ENCODE results near the gene KCNT1. TPM values are rescaled to one million over a fixed set of nuclear protein-coding genes. Genes with fewer than 3 reads are reported as not detected.

Gene KCNT1
- total and polyA plus RNA-seq, 10 of the 15 experiments (the other 5 are each of a cell fraction or from before 2014, with no cell fraction given) = not detected

- DNase-seq (ENCODE audit: low read depth, low spot score) = no peak
- CTCF ChIA-PET = no interaction called here
These were observed 9.6 kb upstream of the KCNT1 start for GRCh38 chr9:135692410-135692809.

GRCh38 chr9:135693265-135693664, 8.7 kb upstream of the KCNT1 start:
- Histone ChIP-seq H3K79me2 (ENCODE audit: control insufficient read depth, insufficient read depth, low read length) (no peaks in the 10 kb centered on the region), H3K27me3 (replicated peaks in 1 of 2; ENCODE audit: control insufficient read depth in 2 of 2, insufficient read depth in 2 of 2, low read length in 1 of 2) (no peaks in the 10 kb centered on the region; a peak in 2 of 4 replicates), H3K9me3 (replicated peaks; ENCODE audit: control insufficient read depth, insufficient read depth, low read length) (no peaks in the 10 kb centered on the region), H3K4me1 (ENCODE audit: control insufficient read depth, insufficient read depth, low read length) (no peaks in the 10 kb centered on the region), H2AFZ (ENCODE audit: control insufficient read depth, low read depth, low read length) (no peak overlapping the region), H3K27ac (ENCODE audit: control insufficient read depth, insufficient read depth) (no peak overlapping the region), H3K36me3 (ENCODE audit: control insufficient read depth in 2 of 2, insufficient read depth in 2 of 2, low read length in 1 of 2) (no peaks in the 10 kb centered on the region), H3K4me2 (ENCODE audit: control insufficient read depth, insufficient read depth) (no peak overlapping the region), H3K4me3 (no peak overlapping the region), H4K20me1 (ENCODE audit: control insufficient read depth, insufficient read depth) (no peaks in the 10 kb centered on the region), H3K9ac (ENCODE audit: control insufficient read depth, insufficient read depth, low read length) (no peak overlapping the region)
- no peak for DNase-seq (ENCODE audit: low read depth, low spot score)
- 35% methylated on average over 16 of the region's 16 CpGs for WGBS (ENCODE audit: insufficient coverage, insufficient replicate concordance, low lambda C conversion rate, missing lambda C conversion rate)
- intact Hi-C loops (cut with micrococcal nuclease; ENCODE audit: unreplicated experiment) = no loop called here
- ChIA-PET SMC1A (ENCODE audit: uncharacterized antibody, unreplicated experiment) (no interaction called here), CTCF (no interaction called here), POLR2A (no interaction called here), RAD21 (ENCODE audit: unreplicated experiment) (no interaction called here)
- no peak for FAIRE-seq
- in situ Hi-C loops (cut with MboI) = no loop called here
- no peak for ATAC-seq
- BruUV-seq (replicated peaks) = no TSS peak
- TF ChIP-seq PKNOX1 (IDR thresholded peaks at IDR 0.05) (no peak), TAF1 (IDR thresholded peaks at IDR 0.05; ENCODE audit: borderline replicate concordance, low read depth, low read length) (no peak), TCF3 (IDR thresholded peaks at IDR 0.05; ENCODE audit: borderline replicate concordance, insufficient read depth, low read depth, low read length) (no peak), CEBPZ (IDR thresholded peaks at IDR 0.05; ENCODE audit: low read depth, low read length) (no peak), CBX5 (IDR thresholded peaks at IDR 0.05; ENCODE audit: low read depth) (no peak), NRF1 (conservative IDR thresholded peaks at IDR 0.05; ENCODE audit: low read depth, low read length) (no peak)

More at GRCh38 chr9:135692410-135692809, 9.6 kb upstream of the KCNT1 start:
- BruUV-seq (replicated peaks) = no TSS peak
- Histone ChIP-seq H3K9me3 (replicated peaks; ENCODE audit: control insufficient read depth, insufficient read depth, low read length) (no peaks in the 10 kb centered on the region), H3K27me3 (replicated peaks in 1 of 2; ENCODE audit: control insufficient read depth in 2 of 2, insufficient read depth in 2 of 2, low read length in 1 of 2) (no peaks in the 10 kb centered on the region; a peak in 2 of 4 replicates), H3K9ac (ENCODE audit: control insufficient read depth, insufficient read depth, low read length) (no peak overlapping the region), H3K36me3 (ENCODE audit: control insufficient read depth in 2 of 2, insufficient read depth in 2 of 2, low read length in 1 of 2) (no peaks in the 10 kb centered on the region), H2AFZ (ENCODE audit: control insufficient read depth, low read depth, low read length) (no peak overlapping the region), H3K4me1 (ENCODE audit: control insufficient read depth, insufficient read depth, low read length) (no peaks in the 10 kb centered on the region), H3K27ac (ENCODE audit: control insufficient read depth, insufficient read depth) (no peak overlapping the region), H3K4me3 (no peak overlapping the region), H3K79me2 (ENCODE audit: control insufficient read depth, insufficient read depth, low read length) (no peaks in the 10 kb centered on the region), H3K4me2 (ENCODE audit: control insufficient read depth, insufficient read depth) (no peak overlapping the region), H4K20me1 (ENCODE audit: control insufficient read depth, insufficient read depth) (no peaks in the 10 kb centered on the region)
- FAIRE-seq (no peak), ATAC-seq (no peak)
- 23% methylated on average over 11 of the region's 11 CpGs for WGBS (ENCODE audit: insufficient coverage, insufficient replicate concordance, low lambda C conversion rate, missing lambda C conversion rate)
- TF ChIP-seq SMAD1 (IDR thresholded peaks at IDR 0.05; ENCODE audit: low read depth, partially characterized antibody) (no peak), ZSCAN29 (IDR thresholded peaks at IDR 0.05) (no peak), RFX5 (IDR thresholded peaks at IDR 0.05; ENCODE audit: low read depth, low read length) (no peak), MAX (IDR thresholded peaks at IDR 0.05; ENCODE audit: low read depth, low read length) (no peak), HSF1 (IDR thresholded peaks at IDR 0.05; ENCODE audit: low read depth, low read length) (no peak), ZNF384 (IDR thresholded peaks at IDR 0.05; ENCODE audit: borderline replicate concordance, low read depth, low read length) (no peak)
- ChIA-PET SMC1A (ENCODE audit: uncharacterized antibody, unreplicated experiment) (no interaction called here), RAD21 (ENCODE audit: unreplicated experiment) (no interaction called here), POLR2A (no interaction called here)
- intact Hi-C loops (cut with micrococcal nuclease; ENCODE audit: unreplicated experiment) = no loop called here
- in situ Hi-C loops (cut with MboI) = no loop called here

Measured in GM12878 (cell line).